ENCODE data around the gene LRRC7. TPM values are rescaled to one million over a fixed set of nuclear protein-coding genes. Genes with fewer than 3 reads are reported as not detected.
"Not testable (repeated sequence)": the region's sequence is repeated elsewhere in the genome, so short reads cannot be mapped to it uniquely, and the experiment has no call there.

The LRRC7 gene
- total RNA-seq, 4 donors from 2014 or later: 0.07 to 1.9 (median 0.62) TPM

DNA sequence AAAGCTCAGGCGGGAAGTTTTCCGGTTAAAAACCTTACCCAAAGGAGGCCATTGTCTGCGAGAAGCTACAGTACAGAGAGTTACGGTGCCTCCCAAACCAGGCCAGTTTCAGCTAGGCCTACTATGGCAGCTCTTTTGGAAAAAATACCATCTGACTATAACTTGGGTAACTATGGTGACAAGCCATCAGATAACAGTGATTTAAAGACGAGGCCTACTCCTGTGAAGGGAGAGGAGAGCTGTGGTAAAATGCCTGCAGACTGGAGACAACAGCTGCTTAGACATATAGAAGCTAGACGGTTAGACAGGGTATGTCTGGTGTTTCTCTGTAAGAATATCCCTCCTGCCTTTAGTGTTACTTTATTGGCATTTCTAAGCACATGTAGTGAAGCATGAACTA is 471.8 kb downstream of the LRRC7 start:
- TF ChIP-seq POLR2AphosphoS5 (IDR thresholded peaks at IDR 0.05): no peak
- TF ChIP-seq POLR2A (IDR thresholded peaks at IDR 0.05): no peak
- no peak for TF ChIP-seq EP300 (IDR thresholded peaks at IDR 0.05)
- TF ChIP-seq CTCF (IDR thresholded peaks at IDR 0.05): no peak
- H3K27ac ChIP-seq: no peak overlapping the region
- no peak for ATAC-seq
- H3K4me3 ChIP-seq: no peak overlapping the region
- H3K36me3 ChIP-seq: no peaks in the 10 kb centered on the region
- H3K4me1 ChIP-seq: no peaks in the 10 kb centered on the region
- 57 to 100% methylated on average over 2 of the region's 6 CpGs for WGBS, 2 donors (ENCODE audit: low coverage in 1 of 2)
- H3K9me3 ChIP-seq: no peaks in the 10 kb centered on the region
- H3K27me3 ChIP-seq: no peaks in the 10 kb centered on the region

GRCh38 chr1:70041317-70042045 is 473.8 kb downstream of the LRRC7 start:
- H3K27ac ChIP-seq: no peak overlapping the region
- H3K4me1 ChIP-seq: no peaks in the 10 kb centered on the region
- H3K27me3 ChIP-seq: no peaks in the 10 kb centered on the region
- no peaks in the 10 kb centered on the region for H3K9me3 ChIP-seq
- no peaks in the 10 kb centered on the region for H3K36me3 ChIP-seq
- no peak for ATAC-seq
- 92 to 100% methylated on average over 4 to 7 of the region's 7 CpGs for WGBS, 2 donors (ENCODE audit: low coverage in 1 of 2)
- TF ChIP-seq EP300 (IDR thresholded peaks at IDR 0.05): no peak
- H3K4me3 ChIP-seq: no peak overlapping the region

- Histone ChIP-seq H3K27me3 (no peaks in the 10 kb centered on the region), H3K4me1 (no peaks in the 10 kb centered on the region), H3K9me3 (no peaks in the 10 kb centered on the region), H3K4me3 (no peak overlapping the region), H3K27ac (no peak overlapping the region), H3K36me3 (no peaks in the 10 kb centered on the region)
- WGBS, 2 donors (ENCODE audit: low coverage in 1 of 2): 38 to 89% methylated on average over 2 to 3 of the region's 3 CpGs
- no peak for ATAC-seq
- no peak for TF ChIP-seq EP300 (IDR thresholded peaks at IDR 0.05)
- no peak for TF ChIP-seq POLR2AphosphoS5 (IDR thresholded peaks at IDR 0.05)
- TF ChIP-seq CTCF (IDR thresholded peaks at IDR 0.05): no peak
- TF ChIP-seq POLR2A (IDR thresholded peaks at IDR 0.05): no peak
These were observed 474.5 kb downstream of the LRRC7 start for GRCh38 chr1:70042090-70042731.

- Histone ChIP-seq H3K4me3 (no peak overlapping the region), H3K9me3 (no peaks in the 10 kb centered on the region), H3K4me1 (no peaks in the 10 kb centered on the region), H3K27me3 (no peaks in the 10 kb centered on the region), H3K27ac (no peak overlapping the region), H3K36me3 (no peaks in the 10 kb centered on the region)
- no peak for TF ChIP-seq POLR2A (IDR thresholded peaks at IDR 0.05)
- no peak for TF ChIP-seq CTCF (IDR thresholded peaks at IDR 0.05)
- no peak for TF ChIP-seq EP300 (IDR thresholded peaks at IDR 0.05)
- TF ChIP-seq POLR2AphosphoS5 (IDR thresholded peaks at IDR 0.05): no peak
- ATAC-seq: no peak
These were observed 476.1 kb downstream of the LRRC7 start for GRCh38 chr1:70043804-70044203.

DNA sequence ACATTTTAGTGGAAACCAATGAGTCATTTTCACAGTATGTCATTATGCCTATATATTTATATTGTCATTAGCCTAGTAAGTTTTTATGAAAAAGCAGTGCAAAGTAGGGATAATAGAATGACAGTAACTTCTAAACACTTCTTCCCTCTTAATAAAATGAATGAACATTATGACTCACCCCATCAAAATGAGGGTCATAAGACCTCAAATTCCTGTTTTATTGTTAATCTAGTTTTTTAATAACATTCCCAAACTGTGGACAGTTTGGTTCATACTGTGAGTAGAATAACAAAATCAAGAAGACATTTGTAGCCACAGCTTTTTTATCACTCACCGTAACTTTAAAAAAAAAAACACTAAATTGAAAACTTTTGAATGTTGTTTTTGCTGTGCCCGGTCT is 477.1 kb downstream of the LRRC7 start:
- Histone ChIP-seq H3K27ac (no peak overlapping the region), H3K9me3 (no peaks in the 10 kb centered on the region), H3K36me3 (no peaks in the 10 kb centered on the region), H3K4me1 (no peaks in the 10 kb centered on the region), H3K27me3 (no peaks in the 10 kb centered on the region), H3K4me3 (no peak overlapping the region)
- TF ChIP-seq POLR2A (IDR thresholded peaks at IDR 0.05): no peak
- TF ChIP-seq POLR2AphosphoS5 (IDR thresholded peaks at IDR 0.05): no peak
- no peak for TF ChIP-seq CTCF (IDR thresholded peaks at IDR 0.05)
- TF ChIP-seq EP300 (IDR thresholded peaks at IDR 0.05): no peak
- 42 to 63% methylated on average over 2 of the region's 2 CpGs for WGBS, 2 donors (ENCODE audit: low coverage in 1 of 2)
- no peak for ATAC-seq

- not testable (repeated sequence) for H3K9me3 ChIP-seq, H3K27ac ChIP-seq, H3K4me3 ChIP-seq, H3K36me3 ChIP-seq, ATAC-seq, H3K27me3 ChIP-seq, H3K4me1 ChIP-seq
- 100% methylated on average over 1 of the region's 1 CpG for WGBS, 2 donors (ENCODE audit: low coverage in 1 of 2)
These were observed 477.9 kb downstream of the LRRC7 start for GRCh38 chr1:70045581-70045980.

Measured in gastroesophageal sphincter (tissue), 4 donors.